ENCODE measurements around the gene ZBTB46. TPM values are rescaled to one million over a fixed set of nuclear protein-coding genes. Genes with fewer than 3 reads are reported as not detected.

Gene ZBTB46
- total RNA-seq, 1 experiment from 2014 or later: 18.9 TPM

DNA sequence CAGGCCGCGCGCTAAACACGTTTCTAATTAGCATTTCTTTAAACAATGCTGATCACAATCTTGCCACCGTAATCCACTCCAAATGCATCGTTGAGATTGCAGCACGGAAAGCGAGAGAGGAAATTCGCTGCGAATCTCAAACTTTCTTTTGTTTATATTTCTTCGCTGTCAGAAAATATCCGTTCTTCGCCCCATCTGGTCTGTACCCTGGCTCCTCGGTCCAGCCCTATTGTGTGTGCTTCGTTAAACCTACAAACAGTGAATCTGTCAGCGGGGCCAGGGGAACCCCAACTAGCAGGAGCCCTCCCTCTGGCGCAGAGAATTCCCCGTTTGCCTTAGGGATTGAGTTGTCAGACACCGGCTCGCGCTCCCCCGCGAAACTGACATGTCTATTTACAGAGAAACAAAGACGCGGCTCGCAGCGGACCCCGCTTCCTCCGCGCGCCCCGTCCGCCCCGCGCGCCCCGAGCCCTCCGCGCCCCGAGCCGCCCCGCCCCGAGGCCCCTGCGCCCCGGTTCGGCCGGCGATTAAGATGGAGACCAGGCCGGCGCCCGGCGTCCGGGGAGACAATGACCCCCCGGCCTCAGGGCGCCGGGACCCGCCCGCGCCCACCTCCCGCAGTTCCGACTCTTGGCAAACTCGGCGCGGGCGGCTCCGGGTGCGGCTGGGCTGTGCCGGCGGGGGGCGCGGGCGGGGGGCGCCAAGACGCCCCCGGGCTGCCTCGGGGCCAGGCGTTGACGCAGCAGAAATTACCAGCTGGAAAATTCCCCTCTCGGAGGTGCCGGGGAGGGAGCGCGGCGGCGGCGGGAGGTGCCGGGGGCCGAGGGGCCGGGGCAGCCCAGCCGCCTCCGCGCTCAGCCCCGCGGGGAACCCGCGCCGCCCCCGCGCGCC, 874 bp downstream of the ZBTB46 start:
- Mint-ChIP-seq H3K36me3 (no peaks in the 10 kb centered on the region), H3K27ac (no peak overlapping the region), H3K4me1 (peaks cover 35% of the 10 kb centered on the region), H3K9me3 (no peaks in the 10 kb centered on the region), H3K27me3 (ENCODE audit: low read depth) (peaks cover 42% of the 10 kb centered on the region), H3K4me3 (peak overlapping the region; percentile 78)
- ChIA-PET CTCF (interaction anchor here (0.6 to 2.7 kb wide), 4 partner anchors 21 to 55 kb away, joined by 3 to 9 read pairs (median 4); no protein-coding TSS in a partner anchor), POLR2A (interaction anchor here (0.6 kb wide), 1 partner anchor 34 kb away, joined by 3 read pairs; no protein-coding TSS in a partner anchor)
- no peak for TF ChIP-seq CDX4 (CRISPR knock-in tag; IDR thresholded peaks at IDR 0.05; ENCODE audit: borderline replicate concordance)
- no peak for TF ChIP-seq SMAD4 (CRISPR knock-in tag; IDR thresholded peaks at IDR 0.05)
- TF ChIP-seq, protein P1, sequence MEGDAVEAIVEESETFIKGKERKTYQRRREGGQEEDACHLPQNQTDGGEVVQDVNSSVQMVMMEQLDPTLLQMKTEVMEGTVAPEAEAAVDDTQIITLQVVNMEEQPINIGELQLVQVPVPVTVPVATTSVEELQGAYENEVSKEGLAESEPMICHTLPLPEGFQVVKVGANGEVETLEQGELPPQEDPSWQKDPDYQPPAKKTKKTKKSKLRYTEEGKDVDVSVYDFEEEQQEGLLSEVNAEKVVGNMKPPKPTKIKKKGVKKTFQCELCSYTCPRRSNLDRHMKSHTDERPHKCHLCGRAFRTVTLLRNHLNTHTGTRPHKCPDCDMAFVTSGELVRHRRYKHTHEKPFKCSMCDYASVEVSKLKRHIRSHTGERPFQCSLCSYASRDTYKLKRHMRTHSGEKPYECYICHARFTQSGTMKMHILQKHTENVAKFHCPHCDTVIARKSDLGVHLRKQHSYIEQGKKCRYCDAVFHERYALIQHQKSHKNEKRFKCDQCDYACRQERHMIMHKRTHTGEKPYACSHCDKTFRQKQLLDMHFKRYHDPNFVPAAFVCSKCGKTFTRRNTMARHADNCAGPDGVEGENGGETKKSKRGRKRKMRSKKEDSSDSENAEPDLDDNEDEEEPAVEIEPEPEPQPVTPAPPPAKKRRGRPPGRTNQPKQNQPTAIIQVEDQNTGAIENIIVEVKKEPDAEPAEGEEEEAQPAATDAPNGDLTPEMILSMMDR (IDR thresholded peaks at IDR 0.05): no peak
- TF ChIP-seq ZNF121 (CRISPR knock-in tag; IDR thresholded peaks at IDR 0.05): no peak
- ATAC-seq: no peak
- DNase-seq (ENCODE audit: low spot score): peak; percentile 50

GRCh38 chr20:63829603-63829944, 1.5 kb downstream of the ZBTB46 start:
- Mint-ChIP-seq H3K27me3 (ENCODE audit: low read depth) (peaks cover 42% of the 10 kb centered on the region), H3K36me3 (no peaks in the 10 kb centered on the region), H3K4me1 (peaks cover 34% of the 10 kb centered on the region), H3K27ac (no peak overlapping the region), H3K9me3 (no peaks in the 10 kb centered on the region), H3K4me3 (peak overlapping the region; percentile 78)
- ChIA-PET POLR2A (no interaction called here), CTCF (interaction anchor here (0.8 to 2.7 kb wide), 2 partner anchors 21 to 54 kb away, joined by 3 to 9 read pairs; no protein-coding TSS in a partner anchor)
- ATAC-seq (no peak), DNase-seq (ENCODE audit: low spot score) (no peak)
- TF ChIP-seq ZNF671 (CRISPR knock-in tag; IDR thresholded peaks at IDR 0.05) (no peak), TP53 (CRISPR knock-in tag; IDR thresholded peaks at IDR 0.05) (no peak), HMGA2 (CRISPR knock-in tag; IDR thresholded peaks at IDR 0.05) (no peak), ZNF219 (CRISPR knock-in tag; IDR thresholded peaks at IDR 0.05; ENCODE audit: borderline replicate concordance) (no peak), CREB1 (CRISPR knock-in tag; IDR thresholded peaks at IDR 0.05) (no peak), NFYB (CRISPR knock-in tag; conservative IDR thresholded peaks at IDR 0.05; ENCODE audit: low read depth) (no peak), ZNF232 (CRISPR knock-in tag; IDR thresholded peaks at IDR 0.05) (no peak)
- TF ChIP-seq, protein P2, sequence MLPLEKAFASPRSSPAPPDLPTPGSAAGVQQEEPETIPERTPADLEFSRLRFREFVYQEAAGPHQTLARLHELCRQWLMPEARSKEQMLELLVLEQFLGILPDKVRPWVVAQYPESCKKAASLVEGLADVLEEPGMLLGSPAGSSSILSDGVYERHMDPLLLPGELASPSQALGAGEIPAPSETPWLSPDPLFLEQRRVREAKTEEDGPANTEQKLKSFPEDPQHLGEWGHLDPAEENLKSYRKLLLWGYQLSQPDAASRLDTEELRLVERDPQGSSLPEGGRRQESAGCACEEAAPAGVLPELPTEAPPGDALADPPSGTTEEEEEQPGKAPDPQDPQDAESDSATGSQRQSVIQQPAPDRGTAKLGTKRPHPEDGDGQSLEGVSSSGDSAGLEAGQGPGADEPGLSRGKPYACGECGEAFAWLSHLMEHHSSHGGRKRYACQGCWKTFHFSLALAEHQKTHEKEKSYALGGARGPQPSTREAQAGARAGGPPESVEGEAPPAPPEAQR (CRISPR knock-in tag; IDR thresholded peaks at IDR 0.05): no peak
- TF ChIP-seq, protein P3, sequence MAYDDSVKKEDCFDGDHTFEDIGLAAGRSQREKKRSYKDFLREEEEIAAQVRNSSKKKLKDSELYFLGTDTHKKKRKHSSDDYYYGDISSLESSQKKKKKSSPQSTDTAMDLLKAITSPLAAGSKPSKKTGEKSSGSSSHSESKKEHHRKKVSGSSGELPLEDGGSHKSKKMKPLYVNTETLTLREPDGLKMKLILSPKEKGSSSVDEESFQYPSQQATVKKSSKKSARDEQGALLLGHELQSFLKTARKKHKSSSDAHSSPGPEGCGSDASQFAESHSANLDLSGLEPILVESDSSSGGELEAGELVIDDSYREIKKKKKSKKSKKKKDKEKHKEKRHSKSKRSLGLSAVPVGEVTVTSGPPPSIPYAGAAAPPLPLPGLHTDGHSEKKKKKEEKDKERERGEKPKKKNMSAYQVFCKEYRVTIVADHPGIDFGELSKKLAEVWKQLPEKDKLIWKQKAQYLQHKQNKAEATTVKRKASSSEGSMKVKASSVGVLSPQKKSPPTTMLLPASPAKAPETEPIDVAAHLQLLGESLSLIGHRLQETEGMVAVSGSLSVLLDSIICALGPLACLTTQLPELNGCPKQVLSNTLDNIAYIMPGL (CRISPR knock-in tag; IDR thresholded peaks at IDR 0.05): no peak
- TF ChIP-seq, protein P4, sequence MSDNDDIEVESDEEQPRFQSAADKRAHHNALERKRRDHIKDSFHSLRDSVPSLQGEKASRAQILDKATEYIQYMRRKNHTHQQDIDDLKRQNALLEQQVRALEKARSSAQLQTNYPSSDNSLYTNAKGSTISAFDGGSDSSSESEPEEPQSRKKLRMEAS (CRISPR knock-in tag; IDR thresholded peaks at IDR 0.05): no peak
- TF ChIP-seq, protein P5, sequence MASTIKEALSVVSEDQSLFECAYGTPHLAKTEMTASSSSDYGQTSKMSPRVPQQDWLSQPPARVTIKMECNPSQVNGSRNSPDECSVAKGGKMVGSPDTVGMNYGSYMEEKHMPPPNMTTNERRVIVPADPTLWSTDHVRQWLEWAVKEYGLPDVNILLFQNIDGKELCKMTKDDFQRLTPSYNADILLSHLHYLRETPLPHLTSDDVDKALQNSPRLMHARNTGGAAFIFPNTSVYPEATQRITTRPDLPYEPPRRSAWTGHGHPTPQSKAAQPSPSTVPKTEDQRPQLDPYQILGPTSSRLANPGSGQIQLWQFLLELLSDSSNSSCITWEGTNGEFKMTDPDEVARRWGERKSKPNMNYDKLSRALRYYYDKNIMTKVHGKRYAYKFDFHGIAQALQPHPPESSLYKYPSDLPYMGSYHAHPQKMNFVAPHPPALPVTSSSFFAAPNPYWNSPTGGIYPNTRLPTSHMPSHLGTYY (CRISPR knock-in tag; IDR thresholded peaks at IDR 0.05): no peak
